ENCODE results near the gene MAGI1.

The MAGI1 gene

GRCh38 chr3:65356331-65357248, 682.1 kb downstream of the MAGI1 start:
- DNase-seq (ENCODE audit: low read depth), result peak; percentile 32

- DNase-seq (ENCODE audit: low read depth), result peak; percentile 23
Measured at GRCh38 chr3:65354880-65355279, 683.8 kb downstream of the MAGI1 start.

- DNase-seq (ENCODE audit: low read depth), result peak; percentile 54
Measured at GRCh38 chr3:65352951-65353350, 685.8 kb downstream of the MAGI1 start.

GRCh38 chr3:65351753-65352152, 687.0 kb downstream of the MAGI1 start:
- no peak for DNase-seq (ENCODE audit: low read depth)

GRCh38 chr3:65350801-65351476, 687.8 kb downstream of the MAGI1 start:
- DNase-seq (ENCODE audit: low read depth), result no peak

- peak; percentile 97 for DNase-seq (ENCODE audit: low read depth)
Measured at GRCh38 chr3:65348398-65348995, 690.2 kb downstream of the MAGI1 start.

GRCh38 chr3:65347166-65347565, 691.6 kb downstream of the MAGI1 start:
- DNase-seq (ENCODE audit: low read depth), result no peak

- no peak for DNase-seq (ENCODE audit: low read depth)
Measured at GRCh38 chr3:65344846-65345245, 693.9 kb downstream of the MAGI1 start.

GRCh38 chr3:65344444-65344843, 694.3 kb downstream of the MAGI1 start:
- DNase-seq (ENCODE audit: low read depth), result no peak

- DNase-seq (ENCODE audit: low read depth), result no peak
Measured at GRCh38 chr3:65343736-65344135, 695.0 kb downstream of the MAGI1 start.

GRCh38 chr3:65343026-65343425, 695.7 kb downstream of the MAGI1 start:
- no peak for DNase-seq (ENCODE audit: low read depth)

- peak; percentile 19 for DNase-seq (ENCODE audit: low read depth)
Measured at GRCh38 chr3:65342084-65342683, 696.5 kb downstream of the MAGI1 start.

- DNase-seq (ENCODE audit: low read depth), result no peak
Measured at GRCh38 chr3:65339192-65339740, 699.5 kb downstream of the MAGI1 start.

- DNase-seq (ENCODE audit: low read depth), result peak; percentile 19
Measured at GRCh38 chr3:65338571-65338970, 700.1 kb downstream of the MAGI1 start.

GRCh38 chr3:65335587-65335986, 703.1 kb downstream of the MAGI1 start:
- no peak for DNase-seq (ENCODE audit: low read depth)

GRCh38 chr3:65334045-65334665, 704.6 kb downstream of the MAGI1 start:
- no peak for DNase-seq (ENCODE audit: low read depth)

GRCh38 chr3:65331730-65332129, 707.0 kb downstream of the MAGI1 start:
- DNase-seq (ENCODE audit: low read depth), result no peak

- peak; percentile 41 for DNase-seq (ENCODE audit: low read depth)
Measured at GRCh38 chr3:65330072-65330471, 708.6 kb downstream of the MAGI1 start.

- DNase-seq (ENCODE audit: low read depth), result no peak
Measured at GRCh38 chr3:65328148-65328547, 710.6 kb downstream of the MAGI1 start.

- DNase-seq (ENCODE audit: low read depth), result no peak
Measured at GRCh38 chr3:65326574-65326973, 712.1 kb downstream of the MAGI1 start.

- no peak for DNase-seq (ENCODE audit: low read depth)
Measured at GRCh38 chr3:65322910-65323309, 715.8 kb downstream of the MAGI1 start.

- DNase-seq (ENCODE audit: low read depth), result no peak
Measured at GRCh38 chr3:65318231-65318630, 720.5 kb downstream of the MAGI1 start.

Measured in fibroblast of gingiva (primary cell).